Stimulated activated CD4-positive, alpha-beta T cell treated with anti-CD3 and anti-CD28 coated beads, Interleukin-15, amount 100 ng/mL, for 48 hours (primary cell): ENCODE results near the gene OR6S1.
"Not testable (repeated sequence)": the region's sequence is repeated elsewhere in the genome, so short reads cannot be mapped to it uniquely, and the experiment has no call there.

Experiments used
- DNase-seq, 2 donors: peaks; one replicate each; pipeline ENCODE4 v3.0.0-alpha.2; 2020; ENCODE audit warnings: low read depth in 2 of 2

OR6S1 gene

DNA sequence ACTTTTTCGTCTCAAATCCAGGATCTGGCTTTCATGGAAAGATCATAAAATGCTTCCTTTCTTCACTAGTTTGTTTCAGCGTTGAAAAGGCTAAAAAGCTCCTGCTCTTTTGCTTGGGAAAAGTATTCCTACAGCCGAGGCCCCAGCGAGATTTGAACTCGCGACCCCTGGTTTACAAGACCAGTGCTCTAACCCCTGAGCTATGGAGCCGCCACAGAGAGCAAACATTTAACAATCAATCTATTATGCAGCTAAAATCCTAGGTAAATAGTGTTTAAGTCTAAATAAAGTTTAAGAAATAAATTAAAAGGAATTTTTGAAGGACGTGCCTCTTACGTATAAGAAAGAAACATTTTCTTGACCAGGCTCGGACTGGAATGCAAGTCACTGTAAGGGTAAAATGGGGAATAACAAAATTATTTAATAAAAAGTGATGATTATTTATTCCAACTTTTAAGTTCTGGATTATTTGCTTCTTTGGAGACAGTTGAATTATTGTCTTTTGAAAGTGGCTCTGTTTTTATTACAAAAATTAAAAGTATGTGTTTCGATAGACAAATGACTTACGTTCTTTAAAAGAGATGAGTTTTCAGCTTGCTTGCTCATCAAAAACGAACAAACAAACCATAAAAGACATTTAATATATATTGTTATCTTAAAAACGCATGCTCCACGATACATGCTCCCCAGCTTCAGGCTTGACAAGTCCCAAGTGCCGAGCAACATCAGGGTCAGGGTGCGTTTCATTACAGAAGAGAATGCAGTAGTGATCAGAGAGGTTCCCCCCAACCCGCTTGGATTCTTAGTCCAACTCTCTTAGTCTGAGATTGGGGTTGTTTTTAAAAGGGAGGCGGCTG lies 10.2 kb downstream of the OR6S1 start:
- DNase-seq, result no peak

DNA sequence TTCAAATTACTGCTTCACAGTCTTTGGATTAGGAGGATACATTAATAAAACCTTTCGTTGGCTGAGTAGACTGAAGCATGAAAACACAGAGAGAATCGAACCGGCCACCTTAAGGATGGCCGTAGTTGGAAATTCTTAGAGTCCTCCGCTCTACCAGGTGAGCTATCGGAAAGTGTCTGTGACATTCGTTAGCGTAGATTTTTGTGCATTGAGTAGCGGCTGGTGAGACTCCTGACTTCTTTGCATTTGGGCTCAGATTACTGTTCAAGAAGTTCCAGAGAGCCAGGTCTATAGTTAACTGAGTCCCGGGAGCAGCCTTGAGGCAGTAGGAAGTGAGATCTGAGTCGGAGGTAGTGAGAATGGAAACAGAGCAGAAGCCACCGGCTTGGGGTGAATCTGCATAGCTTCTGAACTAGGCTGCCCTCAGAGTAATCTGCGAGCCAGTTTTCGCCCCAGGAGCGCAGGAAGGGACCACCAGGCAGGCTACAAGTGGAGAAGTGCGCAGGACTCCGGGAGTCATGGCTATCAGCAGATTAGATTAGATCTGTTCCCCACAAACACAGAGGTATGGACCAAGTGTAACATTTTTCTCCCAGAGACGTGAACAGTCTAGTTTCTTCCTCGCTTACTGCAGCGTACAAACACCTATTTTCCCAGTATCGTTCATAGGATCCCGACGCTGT lies 11.0 kb downstream of the OR6S1 start:
- DNase-seq, result no peak

DNA sequence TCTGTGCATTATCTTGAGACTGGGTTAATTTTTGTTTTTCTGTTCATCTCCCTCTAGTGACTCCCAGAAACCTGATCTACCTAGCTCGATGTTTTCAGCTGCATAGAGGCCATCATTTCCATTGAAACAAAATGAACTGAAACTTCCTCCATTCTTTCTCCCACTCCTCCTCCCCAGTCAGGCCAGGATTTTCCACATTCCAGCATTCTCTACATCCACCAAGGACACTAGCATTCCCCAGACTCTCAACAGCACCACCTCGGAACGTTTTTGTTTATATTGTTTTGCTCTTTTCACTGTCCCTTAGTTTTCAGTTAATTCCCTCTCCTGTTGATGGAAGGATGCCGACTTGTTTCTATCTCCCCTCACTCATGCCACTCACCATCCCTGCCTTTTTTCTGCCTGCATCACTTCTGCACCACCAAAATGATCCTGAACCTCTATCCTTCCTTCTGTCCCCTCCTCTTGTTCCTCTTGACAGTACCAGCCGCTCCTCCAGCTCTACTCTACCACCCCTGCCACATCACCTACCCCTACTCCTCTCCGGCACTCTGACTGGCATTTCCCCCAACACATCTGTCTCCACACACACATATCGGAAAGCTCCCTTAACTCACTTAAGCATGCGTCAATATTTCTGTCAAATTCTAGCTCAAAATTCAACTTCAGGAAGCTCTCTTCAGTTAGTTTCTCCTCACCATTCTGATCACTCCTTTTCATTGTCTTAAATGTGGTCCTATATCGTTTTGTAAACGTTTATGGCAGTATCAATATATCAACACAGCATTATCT lies 13.2 kb downstream of the OR6S1 start:
- DNase-seq, result no peak

DNA sequence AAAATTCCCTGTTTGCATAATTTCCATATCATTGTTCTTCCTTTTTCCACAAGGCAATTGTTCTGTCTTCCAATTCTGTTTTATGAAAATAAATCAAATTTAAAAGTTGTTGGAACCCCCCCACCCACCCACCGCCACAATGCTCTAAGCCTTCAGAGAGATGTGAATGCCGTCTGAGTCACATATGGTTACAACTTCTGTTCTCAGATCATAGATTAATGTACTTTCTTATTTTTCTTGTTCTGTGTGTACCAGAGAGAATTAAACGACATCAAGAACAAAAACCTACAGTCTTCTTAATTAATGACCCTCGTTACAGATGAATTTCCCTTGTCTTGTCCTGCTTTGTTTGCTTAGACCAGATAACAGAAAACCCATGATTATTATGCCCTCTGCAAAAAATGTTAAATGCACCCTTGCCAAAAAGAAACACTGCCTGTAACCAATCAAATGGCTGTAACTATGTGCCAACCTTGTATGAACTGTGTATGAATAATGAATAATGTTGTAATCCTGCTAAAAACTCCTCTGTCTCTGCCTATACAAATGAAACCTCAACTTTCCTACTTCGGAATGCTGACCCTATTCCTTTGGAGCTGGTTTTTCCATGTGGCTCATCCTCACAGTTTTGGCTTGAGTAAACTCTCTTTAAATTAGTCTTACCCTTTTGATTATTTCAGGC lies 14.0 kb downstream of the OR6S1 start:
- DNase-seq, result no peak

DNA sequence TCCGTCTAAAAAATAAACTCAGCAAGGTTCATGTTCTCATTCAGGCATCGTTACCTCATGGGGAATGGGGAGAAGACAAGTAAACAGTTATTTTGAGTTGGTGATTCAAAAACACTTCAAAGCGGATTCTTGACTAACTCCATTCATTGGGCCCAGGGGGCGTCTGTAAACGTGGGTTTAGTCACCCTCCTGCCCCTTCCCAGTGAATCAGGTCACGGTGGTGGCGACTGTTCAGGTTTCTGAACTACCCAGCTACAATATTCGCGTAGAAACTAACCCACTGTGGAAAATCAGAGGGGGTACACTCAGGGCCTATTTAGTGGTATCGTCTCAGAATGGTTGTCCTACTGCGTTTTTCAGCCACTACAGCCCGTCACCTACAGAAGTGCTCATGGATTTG lies 15.2 kb downstream of the OR6S1 start:
- DNase-seq, result no peak

DNA sequence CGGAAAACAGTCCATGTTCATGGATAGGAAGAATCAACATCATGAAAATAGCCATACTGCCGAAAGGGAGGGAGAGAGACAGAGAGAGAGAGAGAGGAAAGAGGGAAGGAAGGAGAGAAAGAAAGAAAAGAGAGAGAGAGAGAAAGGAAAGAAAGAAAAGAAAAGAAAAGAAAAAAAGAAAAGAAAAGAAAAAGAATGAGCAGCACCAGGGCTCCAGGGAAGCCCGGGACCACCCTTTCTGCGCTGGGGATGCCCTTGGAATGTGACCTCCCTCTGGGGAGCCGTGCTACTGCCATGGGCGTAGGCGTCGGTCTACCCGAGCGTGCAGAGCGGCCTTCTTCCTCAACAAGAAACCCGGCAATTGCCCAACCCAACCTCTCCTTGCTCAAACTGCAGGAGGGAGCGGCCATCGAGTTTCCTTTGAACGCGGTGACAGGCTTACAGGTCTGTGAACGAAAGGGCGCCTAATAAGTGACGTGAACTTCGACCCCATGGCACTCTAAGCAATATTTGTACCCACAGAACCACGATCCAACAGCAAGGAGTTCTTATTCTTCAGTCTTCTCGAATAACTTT lies 16.9 kb downstream of the OR6S1 start:
- no peak for DNase-seq

DNA sequence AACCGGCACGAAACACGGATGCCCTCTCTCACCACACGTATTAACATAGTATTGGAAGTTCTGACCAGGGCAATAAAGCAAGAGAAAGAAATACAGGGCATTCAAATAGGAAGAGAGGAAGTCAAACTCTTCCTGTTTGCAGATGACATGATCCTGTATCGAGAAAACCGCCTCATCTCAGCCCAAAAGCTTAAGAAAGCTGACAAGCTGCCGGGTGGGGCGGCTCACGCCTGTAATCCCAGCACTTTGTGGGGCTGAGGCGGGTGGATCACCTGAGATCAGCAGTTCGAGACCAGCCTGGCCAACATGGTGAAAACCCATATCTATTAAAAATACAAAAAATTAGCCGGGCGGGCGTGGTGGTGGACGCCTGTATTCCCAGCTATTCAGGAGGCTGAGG lies 17.7 kb downstream of the OR6S1 start:
- DNase-seq, result no peak

DNA sequence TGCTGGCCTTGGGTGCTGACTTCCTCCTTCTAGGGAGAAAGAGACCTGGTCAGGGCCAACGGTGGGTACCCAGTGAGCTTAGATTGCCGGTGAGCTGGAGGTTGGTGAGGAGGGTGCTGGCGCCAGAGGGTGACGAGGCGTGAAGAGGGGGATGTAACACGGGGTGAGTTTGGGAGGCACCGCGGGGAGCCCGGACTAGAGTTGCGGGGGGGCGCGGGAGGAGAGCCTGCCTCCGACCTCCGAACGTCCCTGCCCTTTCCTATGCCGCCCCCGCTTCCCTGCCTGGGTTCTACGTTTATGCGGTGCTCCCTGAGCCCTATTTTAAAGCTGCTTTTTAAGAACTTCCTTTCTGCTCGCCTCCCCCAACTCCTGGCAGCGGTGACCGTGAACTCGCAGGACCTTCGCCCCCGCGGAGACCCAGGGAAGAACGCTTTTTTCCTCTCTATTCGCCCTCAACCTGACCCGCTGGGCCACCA lies 18.6 kb downstream of the OR6S1 start:
- DNase-seq, result no peak

DNA sequence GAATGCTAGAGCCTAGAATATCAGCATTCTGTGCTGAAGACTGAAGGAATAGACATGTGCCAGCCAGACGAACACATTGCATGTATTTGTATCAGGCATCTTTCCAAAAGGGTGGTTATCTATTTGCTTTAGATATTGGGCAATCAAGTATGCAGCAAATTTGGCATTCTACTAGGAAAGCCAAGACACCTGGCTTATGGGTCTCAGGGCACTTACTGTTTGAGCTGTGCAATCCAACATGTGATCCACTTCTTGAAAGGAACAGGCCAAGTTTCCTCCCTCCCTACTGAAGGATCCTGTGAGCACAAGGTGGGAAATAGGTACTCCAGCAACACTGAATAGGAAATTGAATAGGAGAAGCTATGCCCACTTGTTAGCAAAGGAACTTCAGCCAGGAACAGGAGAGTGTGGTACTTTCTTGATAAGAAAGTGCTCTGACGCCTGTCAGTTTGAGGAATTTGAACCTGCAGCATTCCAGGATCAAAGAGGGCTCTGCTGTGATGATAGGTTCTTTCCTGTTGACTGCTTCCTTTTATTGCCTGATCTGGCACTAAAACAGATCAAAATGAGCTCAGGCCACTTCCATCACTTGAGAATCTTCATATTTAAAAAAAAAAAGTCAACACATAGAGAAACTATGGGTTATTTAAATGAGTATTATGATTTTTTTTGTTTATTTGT lies 20.6 kb downstream of the OR6S1 start:
- DNase-seq, result no peak

DNA sequence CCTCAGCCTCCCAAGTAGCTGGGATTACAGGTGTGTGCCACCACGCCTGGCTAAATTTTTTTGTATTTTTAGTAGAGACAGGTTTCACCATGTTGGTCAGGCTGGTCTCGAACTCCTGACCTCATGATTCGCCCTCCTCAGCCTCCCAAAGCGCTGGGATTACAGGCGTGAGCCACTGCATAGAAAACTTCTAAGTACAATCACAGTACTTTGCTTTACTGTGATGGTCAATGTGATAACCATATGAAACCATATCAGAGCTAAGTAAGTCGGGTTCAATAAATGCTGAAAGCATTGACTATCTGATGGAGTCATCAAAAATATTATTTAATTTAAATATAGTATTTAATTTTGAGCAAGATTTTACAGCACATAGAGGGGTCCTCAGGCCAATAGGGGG lies 21.8 kb downstream of the OR6S1 start:
- DNase-seq, result not testable (repeated sequence)

DNA sequence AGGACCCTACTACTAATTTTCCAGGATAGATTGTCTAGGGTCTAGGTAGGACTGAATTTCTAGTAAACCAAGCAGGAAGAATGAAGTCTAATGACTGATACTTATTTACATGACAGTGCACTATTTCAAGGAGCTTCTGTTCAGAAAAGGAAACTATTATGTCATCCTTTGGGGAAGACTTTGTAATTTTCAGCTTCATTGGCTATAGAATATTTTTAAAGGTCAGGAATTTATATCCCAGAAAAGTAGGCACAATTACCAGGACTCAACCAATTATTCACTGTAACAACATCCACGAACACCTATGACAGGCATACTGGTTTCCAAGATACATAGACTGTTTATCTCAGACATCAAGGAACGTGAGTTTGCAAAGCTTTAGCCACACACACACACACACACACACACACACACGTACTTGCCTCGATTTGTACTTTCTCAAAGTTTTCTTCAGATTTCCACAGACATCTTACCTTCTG lies 23.2 kb downstream of the OR6S1 start:
- DNase-seq, result no peak

DNA sequence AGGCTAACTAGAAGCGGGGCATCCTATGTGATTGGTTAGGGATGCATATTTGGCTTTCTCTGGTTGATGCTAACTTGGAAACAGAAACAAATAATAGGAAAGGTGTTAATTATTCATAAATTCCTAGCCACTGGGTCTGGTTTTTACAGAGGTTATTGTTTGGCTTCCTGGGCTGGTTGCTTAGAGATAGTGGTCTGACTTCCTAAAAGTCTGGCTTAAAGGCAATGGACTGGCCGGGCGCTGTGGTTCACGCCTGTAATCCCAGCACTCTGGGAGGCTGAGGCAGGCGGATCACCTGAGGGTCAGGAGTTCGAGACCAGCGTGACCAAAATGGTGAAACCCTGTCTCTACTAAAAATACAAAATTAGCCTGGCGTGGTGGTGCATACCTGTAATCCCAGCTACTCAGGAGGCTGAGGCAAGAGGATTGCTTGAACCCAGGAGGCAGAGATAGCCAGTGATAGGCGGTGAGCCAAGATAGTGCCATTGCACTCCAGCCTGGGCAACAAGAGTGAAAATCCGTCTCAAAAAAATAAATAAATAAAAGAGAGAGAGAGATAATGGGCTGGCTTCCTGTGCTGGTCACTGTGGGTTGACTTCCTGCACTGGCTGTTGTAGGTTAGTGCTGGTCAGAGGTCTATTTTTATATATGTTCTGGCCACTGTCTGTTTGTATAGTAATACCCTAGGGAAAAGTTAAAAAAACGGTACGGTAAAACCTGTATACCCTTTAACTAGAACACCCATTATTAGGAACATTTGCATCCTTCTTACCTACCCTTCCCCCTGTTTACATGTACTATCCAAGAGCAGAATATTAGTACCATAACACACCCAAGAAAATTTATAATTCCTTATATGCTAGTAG lies 24.1 kb downstream of the OR6S1 start:
- no peak for DNase-seq

DNA sequence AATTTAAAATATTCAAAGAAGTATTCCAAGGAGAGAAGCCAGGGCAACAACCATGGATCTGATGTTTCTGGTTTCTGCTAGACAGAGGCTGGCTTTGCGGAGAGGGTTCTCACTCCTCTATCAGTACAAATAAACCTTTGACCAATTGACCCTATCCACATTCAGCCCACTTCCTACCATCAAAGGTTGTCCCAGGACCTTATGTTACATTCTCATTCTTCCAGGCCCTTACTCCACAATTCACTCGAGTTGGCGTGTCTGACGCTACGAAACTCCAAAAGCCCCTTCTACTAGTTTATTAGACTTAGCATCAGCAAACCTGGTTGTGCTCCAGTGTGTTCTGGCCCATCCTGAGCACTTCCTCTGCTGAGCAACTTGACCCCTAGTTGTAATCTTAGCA lies 25.5 kb downstream of the OR6S1 start:
- DNase-seq, result no peak

DNA sequence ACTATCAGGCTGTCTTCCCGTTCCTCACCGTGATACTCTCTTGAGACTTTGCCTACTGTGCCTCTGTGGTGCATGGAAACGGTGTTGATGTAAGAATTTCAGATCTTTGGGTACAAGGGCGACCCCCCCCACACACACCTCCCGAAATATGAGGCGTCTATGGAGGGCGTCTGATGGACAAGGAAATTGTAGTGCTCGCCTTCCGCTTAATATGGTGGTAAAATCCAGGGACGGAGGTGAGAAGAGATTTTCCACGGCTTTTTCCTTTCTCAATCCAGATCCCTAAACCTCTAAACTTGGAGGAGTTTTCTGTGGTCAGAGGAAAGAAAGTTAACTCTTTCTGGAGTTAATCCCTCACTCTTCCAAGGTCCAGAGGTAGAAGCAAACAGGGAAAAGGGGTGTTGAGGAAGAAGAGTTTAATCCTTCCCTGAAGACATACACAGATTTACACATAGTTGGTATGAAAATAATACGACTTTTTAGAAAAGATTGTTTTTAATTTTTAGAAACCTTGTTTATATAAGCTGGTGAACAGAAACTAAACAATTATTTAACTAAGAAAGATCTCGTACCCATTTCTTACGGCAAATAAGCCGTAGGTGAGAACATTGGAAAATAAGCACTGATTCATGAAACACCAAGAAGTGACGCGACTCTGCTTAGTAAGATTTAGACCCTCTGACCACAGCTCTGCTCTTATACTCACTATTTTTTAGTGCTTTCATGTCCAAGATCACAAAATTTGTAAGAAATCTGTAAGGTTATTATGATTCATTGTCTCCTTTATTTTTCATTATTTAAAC lies 27.3 kb downstream of the OR6S1 start:
- DNase-seq, result no peak

DNA sequence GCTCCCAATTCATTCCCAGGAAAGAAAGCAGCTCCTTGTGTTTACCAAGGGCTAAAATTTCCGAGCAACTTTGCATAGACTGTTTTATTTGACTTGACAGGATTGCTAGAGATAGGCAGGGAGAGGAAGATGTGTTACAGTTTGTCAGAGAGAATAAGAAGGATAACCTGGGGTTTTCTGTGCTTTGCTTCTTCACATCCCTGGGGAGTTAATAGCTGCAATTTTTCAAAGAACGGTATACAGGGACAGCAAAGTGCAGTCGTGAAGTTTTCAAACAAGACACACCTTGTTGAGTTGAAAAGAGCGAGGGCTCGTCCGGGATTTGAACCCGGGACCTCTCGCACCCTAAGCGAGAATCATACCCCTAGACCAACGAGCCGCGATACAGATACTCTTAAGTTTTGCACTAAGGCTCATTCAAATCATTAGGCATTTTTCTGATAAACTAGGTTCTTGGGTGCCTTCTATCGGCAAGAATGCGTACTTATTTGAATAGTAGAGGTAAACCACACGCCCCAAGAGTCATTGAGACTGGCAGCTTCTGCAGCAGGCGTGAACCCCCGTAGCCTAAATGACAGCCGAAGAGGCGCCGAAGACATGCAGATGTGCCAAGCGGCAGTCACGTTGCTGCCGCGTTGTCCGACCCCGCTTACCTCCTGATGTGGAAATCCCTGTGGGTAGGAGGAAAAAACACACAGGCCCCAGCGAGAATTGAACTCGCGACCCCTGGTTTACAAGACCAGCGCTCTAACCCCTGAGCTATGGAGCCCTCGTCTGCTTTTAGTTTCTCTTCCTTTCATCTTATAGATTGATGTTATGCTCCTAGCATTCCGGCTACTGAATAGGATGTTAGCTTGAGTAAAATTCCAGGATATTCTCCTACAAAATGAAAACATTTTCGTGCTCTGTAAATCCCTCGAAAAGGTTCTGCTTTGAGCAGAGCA lies 28.1 kb downstream of the OR6S1 start:
- peak; percentile 77 to 88 for DNase-seq

DNA sequence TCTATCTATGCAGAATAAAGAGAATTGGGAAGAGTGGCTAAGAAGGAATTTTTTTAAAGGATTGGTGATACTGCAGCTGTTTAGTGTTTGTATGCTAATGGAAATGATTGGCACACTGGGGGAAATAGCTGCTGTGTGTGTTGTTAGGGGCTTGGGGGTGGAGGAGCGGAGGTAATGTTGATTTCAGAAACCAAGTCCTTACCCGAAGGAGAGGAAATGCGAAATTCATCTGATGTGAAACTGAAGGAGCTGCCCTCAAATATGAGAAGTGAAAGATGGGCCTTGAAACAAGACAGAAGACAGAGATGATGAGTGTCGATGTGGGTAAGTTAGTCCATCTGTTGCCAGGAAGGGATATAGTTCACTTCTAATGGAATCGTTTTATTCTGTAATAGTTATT lies 29.1 kb downstream of the OR6S1 start:
- DNase-seq, result no peak

DNA sequence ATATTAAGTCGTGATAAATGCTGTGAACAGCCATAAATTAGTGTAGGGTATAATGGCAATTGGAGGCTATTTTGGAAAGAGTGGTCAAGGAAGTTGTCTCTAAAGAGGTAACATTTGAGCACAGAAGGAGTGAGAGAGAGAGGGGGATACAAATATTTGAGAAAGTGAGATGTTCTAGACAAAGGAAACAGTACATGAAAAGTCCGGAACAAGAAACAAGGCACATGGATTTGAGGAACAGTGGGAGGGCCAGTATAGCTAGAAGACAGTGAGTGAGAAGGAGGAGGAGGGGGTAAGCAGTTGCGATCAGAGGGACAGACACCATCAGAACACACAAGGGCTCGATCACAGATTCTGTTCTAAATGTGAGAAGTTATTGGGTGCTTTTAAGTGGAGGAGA lies 30.2 kb downstream of the OR6S1 start:
- DNase-seq, result no peak
